K562 (cell line): ENCODE measurements around the gene ADPRM. TPM values are rescaled to one million over a fixed set of nuclear protein-coding genes. Genes with fewer than 3 reads are reported as not detected.

Experiments used
- ATAC-seq: fragments of 200-7000 bp; cut with Tn5 transposase; 3 replicates; pipeline ENCODE4 v1.9.1; 2020; ENCODE audit warnings: moderate library complexity
- BruUV-seq: library from RNA; stranded (reverse); fragments of 400-500 nt; replicated peaks from 2 replicates; lab custom pipeline; 2021; lab: Mats Ljungman, UMichigan
- CTCF ChIA-PET: fragments of 300-600 bp; formaldehyde crosslinking; extraction: SDS; loops from one replicate; lab custom pipeline; 2021; ENCODE audit warnings: low intra/inter-chr PET ratio; lab: Yijun Ruan, JAX
- POLR2A ChIA-PET: fragments of 300-600, 350-650 bp; sonication (Branson Sonifier 250); formaldehyde crosslinking; extraction: SDS; loops from one replicate; lab custom pipeline; 2021; ENCODE audit warnings: antibody characterized with exemption, inconsistent platforms; lab: Yijun Ruan, JAX
- DNase-seq, 4 experiments: peaks; one replicate each; pipeline versions ENCODE4 v3.0.0 to v3.0.0-alpha.2; 2011 to 2018; ENCODE audit warnings: low spot score in 3 of 4, mixed read lengths in 3 of 4; ENCODE audit errors: extremely low read depth in 1 of 4
- FAIRE-seq: peaks from 2 replicates; lab custom pipeline; 2011; peaks lifted over from hg19 to GRCh38; lab: Jason Lieb, UNC
- H2AFZ ChIP-seq: 2 replicates; pipeline ENCODE4 v1.6.0; 2011; ENCODE audit warnings: low read depth, low read length, control low read depth, inconsistent platforms
- H3K27ac ChIP-seq: fragments of 200-600 bp; 3 replicates; pipeline ENCODE4 v1.8.0; 2011; ENCODE audit warnings: low read depth, mild to moderate bottlenecking, control low read depth, inconsistent platforms, low read length, moderate library complexity, mixed read lengths; ENCODE audit errors: extremely low read depth
- H3K27me3 ChIP-seq, 2 experiments: fragments of 300-600 bp in 1 of 2; 2 replicates in 1 of 2; 3 replicates in 1 of 2; pipeline versions ENCODE4 v1.6.0 to v1.8.0; 2011; ENCODE audit warnings: inconsistent platforms in 2 of 2, low read length in 2 of 2, mild to moderate bottlenecking in 1 of 2, mixed read lengths in 1 of 2, moderate library complexity in 1 of 2; ENCODE audit not compliant: control insufficient read depth in 2 of 2, insufficient read depth in 2 of 2
- H3K36me3 ChIP-seq: fragments of 300-600 bp; 3 replicates; pipeline ENCODE4 v1.8.0; 2011; ENCODE audit warnings: mild to moderate bottlenecking, low read length, inconsistent platforms; ENCODE audit not compliant: control insufficient read depth, insufficient read depth
- H3K4me1 ChIP-seq, 2 experiments: fragments of 200-600 bp in 1 of 2; replicated peaks in 1 of 2; 2 replicates in 1 of 2; 3 replicates in 1 of 2; pipeline versions ENCODE4 v1.5.1 to v1.8.0; 2011; ENCODE audit warnings: inconsistent platforms in 2 of 2, low read length in 2 of 2, mild to moderate bottlenecking in 1 of 2, mixed read lengths in 1 of 2, moderate library complexity in 1 of 2; ENCODE audit not compliant: control insufficient read depth in 2 of 2, insufficient read depth in 2 of 2
- H3K4me2 ChIP-seq: 2 replicates; pipeline ENCODE4 v1.6.1; 2011; ENCODE audit warnings: low read length, control low read depth, inconsistent platforms, mixed read lengths; ENCODE audit not compliant: insufficient read depth
- H3K4me3 ChIP-seq: fragments of 200-600 bp; sonication (generic), shearing (Covaris generic); 2 replicates; pipeline ENCODE4 v1.5.1; 2016; ENCODE audit warnings: control low read depth, inconsistent platforms
- H3K79me2 ChIP-seq: fragments of 200-600 bp; 3 replicates; pipeline ENCODE4 v1.8.0; 2011; ENCODE audit warnings: low read length, inconsistent platforms; ENCODE audit not compliant: control insufficient read depth, insufficient read depth
- H3K9ac ChIP-seq, 2 experiments: 2 replicates each; pipeline versions ENCODE4 v1.6.0 to v1.6.1; 2011; ENCODE audit warnings: low read depth in 2 of 2, low read length in 2 of 2, control low read depth in 1 of 2, inconsistent platforms in 1 of 2, mild to moderate bottlenecking in 1 of 2, mixed read lengths in 1 of 2; ENCODE audit not compliant: insufficient read depth in 1 of 2
- H3K9me1 ChIP-seq: one replicate; pipeline ENCODE4 v1.6.0; 2011; ENCODE audit warnings: inconsistent platforms, mild to moderate bottlenecking, low read length, moderate library complexity; ENCODE audit not compliant: control insufficient read depth, insufficient read depth
- H3K9me3 ChIP-seq: replicated peaks from 2 replicates; pipeline ENCODE4 v1.5.1; 2011; ENCODE audit warnings: low read depth, low read length, inconsistent platforms; ENCODE audit not compliant: control insufficient read depth, insufficient read depth
- H4K20me1 ChIP-seq: replicated peaks from 2 replicates; pipeline ENCODE4 v1.6.1; 2011; ENCODE audit warnings: low read length, inconsistent platforms, mixed read lengths; ENCODE audit not compliant: control insufficient read depth, insufficient read depth
- ARHGAP35 ChIP-seq: fragments of 450-650 bp; IDR thresholded peaks from 2 replicates; pipeline ENCODE4 v1.6.1; 2018; ENCODE audit not compliant: partially characterized antibody
- BRF1 ChIP-seq: IDR thresholded peaks from 3 replicates; pipeline ENCODE4 v1.6.1; 2011; ENCODE audit warnings: borderline replicate concordance, mild to moderate bottlenecking; ENCODE audit not compliant: insufficient read length; ENCODE audit errors: extremely low read depth
- CBFA2T2 ChIP-seq: fragments of 450-650 bp; conservative IDR thresholded peaks from 2 replicates; pipeline ENCODE4 v1.6.1; 2017; ENCODE audit warnings: mild to moderate bottlenecking
- DACH1 ChIP-seq: fragments of 450-650 bp; IDR thresholded peaks from 2 replicates; pipeline ENCODE4 v1.6.1; 2018; ENCODE audit not compliant: partially characterized antibody
- DPF2 ChIP-seq: fragments of 450-650 bp; IDR thresholded peaks from 2 replicates; pipeline ENCODE4 v1.6.1; 2016
- EWSR1 ChIP-seq: fragments of 450-650 bp; IDR thresholded peaks from 2 replicates; pipeline ENCODE4 v1.6.1; 2018; ENCODE audit warnings: borderline replicate concordance, mild to moderate bottlenecking, low read depth, moderate library complexity; ENCODE audit not compliant: partially characterized antibody
- GTF2A2 ChIP-seq: IDR thresholded peaks from 2 replicates; pipeline ENCODE4 v1.6.1; 2016; ENCODE audit warnings: mild to moderate bottlenecking, missing genetic modification characterization, missing compliant biosample characterization
- HDGF ChIP-seq: fragments of 450-650 bp; IDR thresholded peaks from 2 replicates; pipeline ENCODE4 v1.6.1; 2016
- HLTF ChIP-seq: fragments of 450-650 bp; IDR thresholded peaks from 2 replicates; pipeline ENCODE4 v1.6.1; 2016
- NFXL1 ChIP-seq: fragments of 450-650 bp; formaldehyde crosslinking; IDR thresholded peaks from 2 replicates; pipeline ENCODE4 v1.4.0; 2021; ENCODE audit warnings: mild to moderate bottlenecking
- RBM14 ChIP-seq: fragments of 200-400 bp; formaldehyde crosslinking; IDR thresholded peaks from 2 replicates; pipeline ENCODE4 v1.6.1; 2018; ENCODE audit warnings: low read depth, mild to moderate bottlenecking, low read length, moderate library complexity, borderline replicate concordance; ENCODE audit not compliant: insufficient read depth
- SAFB2 ChIP-seq: fragments of 200-400 bp; formaldehyde crosslinking; IDR thresholded peaks from 2 replicates; pipeline ENCODE4 v1.6.1; 2018; ENCODE audit warnings: borderline replicate concordance, low read length, low read depth, moderate library complexity; ENCODE audit not compliant: severe bottlenecking
- SNRNP70 ChIP-seq: fragments of 200-400 bp; formaldehyde crosslinking; optimal IDR thresholded peaks from 2 replicates; pipeline ENCODE3; 2017; ENCODE audit warnings: low read depth, low read length
- WGBS: fragments of 100-300 bp; shearing (Covaris generic); methylation state at CpG from one replicate; pipeline ENCODE4 v1.1.6; 2016; ENCODE audit warnings: low coverage, mixed read lengths; ENCODE audit not compliant: insufficient coverage; ENCODE audit errors: missing lambda C conversion rate; 5-methylcytosine and 5-hydroxymethylcytosine counted together
- in situ Hi-C: fragments of 300-500 bp; cut with MboI; formaldehyde crosslinking; loops from 4 replicates; pipeline ENCODE4 v1.15.0; 2018; ENCODE audit warnings: inconsistent platforms, mixed read lengths
- intact Hi-C: fragments of 100-400 bp; cut with micrococcal nuclease; formaldehyde crosslinking; loops from 2 replicates; pipeline ENCODE4 v1.14.2; 2022
- polyA plus RNA-seq, 8 experiments: library from polyadenylated mRNA; depleted of rRNA in 4 of 8; stranded (reverse) in 5 of 8; unstranded in 3 of 8; fragments of >200 nt; fragmentation: Nextera tagmentation in 2 of 8; fragmentation: Illumina TruSeq in 1 of 8; extraction: Ambion mirVana in 2 of 8; extraction: Trizol in 1 of 8; gene quantifications; 2 replicates each; pipeline versions ENCODE4 v1.2.1 to v1.2.3, GENCODE V29; 2011 to 2014; ENCODE audit warnings: inconsistent platforms in 1 of 8, missing spikeins in 1 of 8
- total RNA-seq, 7 experiments: library from RNA; depleted of rRNA in 6 of 7; stranded (reverse); fragments of >200 nt in 6 of 7; fragmentation: Illumina TruSeq in 2 of 7; extraction: Trizol in 2 of 7; gene quantifications; 2 replicates each; pipeline versions ENCODE4 v1.2.1 to v1.2.3, GENCODE V29; 2011 to 2021; ENCODE audit warnings: low replicate concordance in 1 of 7
- TF ChIP-seq, protein P1 (sequence below): sonication (generic); IDR thresholded peaks from 2 replicates; pipeline ENCODE4 v1.6.1; 2016
- TF ChIP-seq, protein P2 (sequence below): sonication (generic); formaldehyde crosslinking; IDR thresholded peaks from 2 replicates; pipeline ENCODE4 v1.8.1; 2023; ENCODE audit warnings: missing genetic modification reagents, mild to moderate bottlenecking, borderline replicate concordance
- TF ChIP-seq, protein P3 (sequence below): fragments of 200-800 bp; sonication (Bioruptor generic); IDR thresholded peaks from 2 replicates; pipeline ENCODE4 v1.6.1; 2017; ENCODE audit warnings: missing genetic modification characterization, missing compliant biosample characterization

Gene ADPRM
- total and polyA plus RNA-seq, 9 of the 15 experiments (the other 6 are each of a cell fraction or from before 2014, with no cell fraction given): 4.7 to 17.6 (median 6.2) TPM

DNA sequence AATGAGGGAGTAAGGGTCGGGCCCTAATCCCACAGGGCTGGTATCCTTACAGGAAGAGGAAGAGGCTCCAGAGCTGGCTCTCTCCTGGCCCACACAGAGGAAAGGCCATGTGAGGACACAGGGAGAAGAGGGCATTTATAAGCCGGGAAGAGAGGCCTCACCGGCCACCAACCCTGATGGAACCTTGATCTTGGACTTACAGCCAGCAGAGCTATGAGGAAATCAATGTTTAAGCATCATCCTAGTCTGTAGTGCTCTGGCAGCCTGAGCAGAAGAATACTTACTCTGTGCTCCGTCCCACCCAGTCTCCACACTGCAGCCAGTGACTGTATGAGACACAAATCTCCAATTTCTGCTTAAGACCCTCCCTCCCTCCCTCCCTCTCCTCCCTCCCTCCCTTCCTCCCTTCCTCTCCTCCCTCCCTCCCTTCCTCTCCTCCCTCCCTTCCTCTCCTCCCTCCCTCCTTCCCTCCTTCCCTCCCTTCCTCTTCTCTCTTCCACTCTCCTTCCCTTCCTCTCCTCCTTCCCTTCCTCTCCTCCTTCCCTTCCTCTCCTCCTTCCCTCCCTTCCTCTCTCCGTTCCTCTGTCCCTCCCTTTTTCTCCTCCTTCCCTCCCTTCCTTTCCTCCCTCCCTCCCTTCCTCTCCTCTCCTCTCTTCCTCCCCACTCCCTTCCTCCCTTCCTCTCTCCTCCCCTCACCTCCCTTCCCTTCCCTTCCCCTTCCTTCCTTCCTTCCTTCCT lies 41.3 kb downstream of the ADPRM start:
- Histone ChIP-seq H3K27me3 (peaks cover 0 to 6% of the 10 kb centered on the region in 2 experiments; a peak in 2 of 5 replicates), H3K4me3 (no peak overlapping the region), H3K79me2 (no peaks in the 10 kb centered on the region), H3K4me2 (no peak overlapping the region), H3K9ac (no peak overlapping the region), H2AFZ (no peak overlapping the region), H3K9me1 (no peaks in the 10 kb centered on the region), H3K27ac (no peak overlapping the region), H3K9me3 (no peaks in the 10 kb centered on the region), H3K4me1 (no peaks in the 10 kb centered on the region), H3K36me3 (no peaks in the 10 kb centered on the region), H4K20me1 (no peaks in the 10 kb centered on the region)
- no peak for DNase-seq
- no peak for TF ChIP-seq RBM14
- TF ChIP-seq DACH1: no peak
- TF ChIP-seq, protein P1, sequence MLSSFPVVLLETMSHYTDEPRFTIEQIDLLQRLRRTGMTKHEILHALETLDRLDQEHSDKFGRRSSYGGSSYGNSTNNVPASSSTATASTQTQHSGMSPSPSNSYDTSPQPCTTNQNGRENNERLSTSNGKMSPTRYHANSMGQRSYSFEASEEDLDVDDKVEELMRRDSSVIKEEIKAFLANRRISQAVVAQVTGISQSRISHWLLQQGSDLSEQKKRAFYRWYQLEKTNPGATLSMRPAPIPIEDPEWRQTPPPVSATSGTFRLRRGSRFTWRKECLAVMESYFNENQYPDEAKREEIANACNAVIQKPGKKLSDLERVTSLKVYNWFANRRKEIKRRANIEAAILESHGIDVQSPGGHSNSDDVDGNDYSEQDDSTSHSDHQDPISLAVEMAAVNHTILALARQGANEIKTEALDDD: no peak
- no peak for TF ChIP-seq DPF2
- TF ChIP-seq GTF2A2 (tag): no peak
- TF ChIP-seq NFXL1 (CRISPR knock-in tag): no peak
- no peak for TF ChIP-seq EWSR1
- no peak for TF ChIP-seq BRF1
- TF ChIP-seq, protein P2, sequence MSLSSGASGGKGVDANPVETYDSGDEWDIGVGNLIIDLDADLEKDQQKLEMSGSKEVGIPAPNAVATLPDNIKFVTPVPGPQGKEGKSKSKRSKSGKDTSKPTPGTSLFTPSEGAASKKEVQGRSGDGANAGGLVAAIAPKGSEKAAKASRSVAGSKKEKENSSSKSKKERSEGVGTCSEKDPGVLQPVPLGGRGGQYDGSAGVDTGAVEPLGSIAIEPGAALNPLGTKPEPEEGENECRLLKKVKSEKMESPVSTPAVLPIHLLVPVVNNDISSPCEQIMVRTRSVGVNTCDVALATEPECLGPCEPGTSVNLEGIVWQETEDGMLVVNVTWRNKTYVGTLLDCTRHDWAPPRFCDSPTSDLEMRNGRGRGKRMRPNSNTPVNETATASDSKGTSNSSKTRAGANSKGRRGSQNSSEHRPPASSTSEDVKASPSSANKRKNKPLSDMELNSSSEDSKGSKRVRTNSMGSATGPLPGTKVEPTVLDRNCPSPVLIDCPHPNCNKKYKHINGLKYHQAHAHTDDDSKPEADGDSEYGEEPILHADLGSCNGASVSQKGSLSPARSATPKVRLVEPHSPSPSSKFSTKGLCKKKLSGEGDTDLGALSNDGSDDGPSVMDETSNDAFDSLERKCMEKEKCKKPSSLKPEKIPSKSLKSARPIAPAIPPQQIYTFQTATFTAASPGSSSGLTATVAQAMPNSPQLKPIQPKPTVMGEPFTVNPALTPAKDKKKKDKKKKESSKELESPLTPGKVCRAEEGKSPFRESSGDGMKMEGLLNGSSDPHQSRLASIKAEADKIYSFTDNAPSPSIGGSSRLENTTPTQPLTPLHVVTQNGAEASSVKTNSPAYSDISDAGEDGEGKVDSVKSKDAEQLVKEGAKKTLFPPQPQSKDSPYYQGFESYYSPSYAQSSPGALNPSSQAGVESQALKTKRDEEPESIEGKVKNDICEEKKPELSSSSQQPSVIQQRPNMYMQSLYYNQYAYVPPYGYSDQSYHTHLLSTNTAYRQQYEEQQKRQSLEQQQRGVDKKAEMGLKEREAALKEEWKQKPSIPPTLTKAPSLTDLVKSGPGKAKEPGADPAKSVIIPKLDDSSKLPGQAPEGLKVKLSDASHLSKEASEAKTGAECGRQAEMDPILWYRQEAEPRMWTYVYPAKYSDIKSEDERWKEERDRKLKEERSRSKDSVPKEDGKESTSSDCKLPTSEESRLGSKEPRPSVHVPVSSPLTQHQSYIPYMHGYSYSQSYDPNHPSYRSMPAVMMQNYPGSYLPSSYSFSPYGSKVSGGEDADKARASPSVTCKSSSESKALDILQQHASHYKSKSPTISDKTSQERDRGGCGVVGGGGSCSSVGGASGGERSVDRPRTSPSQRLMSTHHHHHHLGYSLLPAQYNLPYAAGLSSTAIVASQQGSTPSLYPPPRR (CRISPR knock-in tag): no peak
- no peak for TF ChIP-seq HLTF
- no peak for TF ChIP-seq SAFB2
- no peak for TF ChIP-seq HDGF
- TF ChIP-seq, protein P3, sequence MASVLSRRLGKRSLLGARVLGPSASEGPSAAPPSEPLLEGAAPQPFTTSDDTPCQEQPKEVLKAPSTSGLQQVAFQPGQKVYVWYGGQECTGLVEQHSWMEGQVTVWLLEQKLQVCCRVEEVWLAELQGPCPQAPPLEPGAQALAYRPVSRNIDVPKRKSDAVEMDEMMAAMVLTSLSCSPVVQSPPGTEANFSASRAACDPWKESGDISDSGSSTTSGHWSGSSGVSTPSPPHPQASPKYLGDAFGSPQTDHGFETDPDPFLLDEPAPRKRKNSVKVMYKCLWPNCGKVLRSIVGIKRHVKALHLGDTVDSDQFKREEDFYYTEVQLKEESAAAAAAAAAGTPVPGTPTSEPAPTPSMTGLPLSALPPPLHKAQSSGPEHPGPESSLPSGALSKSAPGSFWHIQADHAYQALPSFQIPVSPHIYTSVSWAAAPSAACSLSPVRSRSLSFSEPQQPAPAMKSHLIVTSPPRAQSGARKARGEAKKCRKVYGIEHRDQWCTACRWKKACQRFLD: no peak
- no peak for TF ChIP-seq SNRNP70
- no peak for TF ChIP-seq CBFA2T2
- no peak for TF ChIP-seq ARHGAP35
- in situ Hi-C loops (no loop called here), intact Hi-C loops (no loop called here)
- no peak for ATAC-seq
- CTCF ChIA-PET: interaction anchor here (1.5 kb wide), 1 partner anchor 106 kb away, joined by 5 read pairs; no protein-coding TSS in a partner anchor
- no TSS peak for BruUV-seq
- no peak for FAIRE-seq
- POLR2A ChIA-PET: no interaction called here
- 17% methylated on average over 2 of the region's 5 CpGs for WGBS
